Left ventricle myocardium inferior (tissue), 1 donor: Measurements from ENCODE around the gene RNU1-2. TPM values are rescaled to one million over a fixed set of nuclear protein-coding genes. Genes with fewer than 3 reads are reported as not detected.
A peak's percentile ranks its signal among the peaks of the same experiment; 100 is the strongest.
"Not testable (repeated sequence)": the region's sequence is repeated elsewhere in the genome, so short reads cannot be mapped to it uniquely, and the experiment has no call there.

Experiments
- DNase-seq: peaks from one replicate; pipeline ENCODE4 v3.0.0-alpha.2; 2020
- H3K27ac ChIP-seq: fragments of 200-600 bp; replicated peaks from 2 replicates; pipeline ENCODE4 v1.8.0; 2021
- H3K27me3 ChIP-seq: fragments of 200-600 bp; 2 replicates; pipeline ENCODE4 v1.8.0; 2021; ENCODE audit warnings: low read depth
- H3K36me3 ChIP-seq: fragments of 200-600 bp; 2 replicates; pipeline ENCODE4 v1.8.0; 2021
- H3K4me1 ChIP-seq: fragments of 200-600 bp; 2 replicates; pipeline ENCODE4 v1.8.0; 2021
- H3K4me3 ChIP-seq: fragments of 200-600 bp; 2 replicates; pipeline ENCODE4 v1.8.0; 2021; ENCODE audit warnings: mild to moderate bottlenecking, moderate library complexity
- H3K9me3 ChIP-seq: fragments of 200-600 bp; replicated peaks from 2 replicates; pipeline ENCODE4 v1.8.0; 2021
- intact Hi-C: fragments of 100-400 bp; cut with micrococcal nuclease; formaldehyde crosslinking; loops from one replicate; pipeline ENCODE4 v1.11.0; 2022
- total RNA-seq: library from RNA; stranded (reverse); fragmentation: NEBNext Ultra II Directional; extraction: Animal tissue kit (Norgen Biotek cat#: 25700); gene quantifications from one replicate; pipeline ENCODE4 v1.2.1, GENCODE V29; 2021
- TF ChIP-seq, protein P1 (sequence below): fragments of 200-600 bp; IDR thresholded peaks from 2 replicates; pipeline ENCODE4 v1.8.0; 2021; ENCODE audit warnings: antibody characterized with exemption, mild to moderate bottlenecking, borderline replicate concordance
- donor health status: DM: no; HTN: yes; CAD: no; lungs with severe emphysema.

Gene RNU1-2
- total RNA-seq, 1 donor from 2014 or later, result 6,072 TPM

DNA sequence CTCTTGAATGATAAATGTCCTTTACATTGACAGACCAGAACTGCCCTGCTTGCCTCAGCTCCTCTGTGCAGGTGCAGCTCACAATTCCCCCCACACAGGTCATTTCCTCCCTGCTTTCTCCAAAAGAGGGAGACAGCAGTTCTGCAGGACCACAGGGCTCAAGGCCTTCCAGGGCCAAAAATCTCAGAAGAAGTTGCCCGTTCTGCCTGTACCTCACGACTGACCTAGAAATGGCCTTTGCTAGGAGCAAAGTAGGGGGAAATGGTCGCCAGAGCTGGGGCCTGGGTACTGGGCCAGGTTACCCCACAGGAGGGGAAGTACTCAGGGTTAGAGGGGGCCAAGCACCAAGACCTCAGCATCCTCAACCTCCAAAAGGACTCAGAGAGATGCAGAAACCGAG lies 11.1 kb downstream of the RNU1-2 start:
- H3K9me3 ChIP-seq, result peaks cover 16% of the 10 kb centered on the region
- TF ChIP-seq, protein P1, sequence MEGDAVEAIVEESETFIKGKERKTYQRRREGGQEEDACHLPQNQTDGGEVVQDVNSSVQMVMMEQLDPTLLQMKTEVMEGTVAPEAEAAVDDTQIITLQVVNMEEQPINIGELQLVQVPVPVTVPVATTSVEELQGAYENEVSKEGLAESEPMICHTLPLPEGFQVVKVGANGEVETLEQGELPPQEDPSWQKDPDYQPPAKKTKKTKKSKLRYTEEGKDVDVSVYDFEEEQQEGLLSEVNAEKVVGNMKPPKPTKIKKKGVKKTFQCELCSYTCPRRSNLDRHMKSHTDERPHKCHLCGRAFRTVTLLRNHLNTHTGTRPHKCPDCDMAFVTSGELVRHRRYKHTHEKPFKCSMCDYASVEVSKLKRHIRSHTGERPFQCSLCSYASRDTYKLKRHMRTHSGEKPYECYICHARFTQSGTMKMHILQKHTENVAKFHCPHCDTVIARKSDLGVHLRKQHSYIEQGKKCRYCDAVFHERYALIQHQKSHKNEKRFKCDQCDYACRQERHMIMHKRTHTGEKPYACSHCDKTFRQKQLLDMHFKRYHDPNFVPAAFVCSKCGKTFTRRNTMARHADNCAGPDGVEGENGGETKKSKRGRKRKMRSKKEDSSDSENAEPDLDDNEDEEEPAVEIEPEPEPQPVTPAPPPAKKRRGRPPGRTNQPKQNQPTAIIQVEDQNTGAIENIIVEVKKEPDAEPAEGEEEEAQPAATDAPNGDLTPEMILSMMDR, result no peak
- H3K4me3 ChIP-seq, result no peak overlapping the region
- H3K27ac ChIP-seq, result no peak overlapping the region
- no peaks in the 10 kb centered on the region for H3K36me3 ChIP-seq
- no peaks in the 10 kb centered on the region for H3K27me3 ChIP-seq
- intact Hi-C loops, result no loop called here
- peaks cover 13% of the 10 kb centered on the region for H3K4me1 ChIP-seq
- no peak for DNase-seq

DNA sequence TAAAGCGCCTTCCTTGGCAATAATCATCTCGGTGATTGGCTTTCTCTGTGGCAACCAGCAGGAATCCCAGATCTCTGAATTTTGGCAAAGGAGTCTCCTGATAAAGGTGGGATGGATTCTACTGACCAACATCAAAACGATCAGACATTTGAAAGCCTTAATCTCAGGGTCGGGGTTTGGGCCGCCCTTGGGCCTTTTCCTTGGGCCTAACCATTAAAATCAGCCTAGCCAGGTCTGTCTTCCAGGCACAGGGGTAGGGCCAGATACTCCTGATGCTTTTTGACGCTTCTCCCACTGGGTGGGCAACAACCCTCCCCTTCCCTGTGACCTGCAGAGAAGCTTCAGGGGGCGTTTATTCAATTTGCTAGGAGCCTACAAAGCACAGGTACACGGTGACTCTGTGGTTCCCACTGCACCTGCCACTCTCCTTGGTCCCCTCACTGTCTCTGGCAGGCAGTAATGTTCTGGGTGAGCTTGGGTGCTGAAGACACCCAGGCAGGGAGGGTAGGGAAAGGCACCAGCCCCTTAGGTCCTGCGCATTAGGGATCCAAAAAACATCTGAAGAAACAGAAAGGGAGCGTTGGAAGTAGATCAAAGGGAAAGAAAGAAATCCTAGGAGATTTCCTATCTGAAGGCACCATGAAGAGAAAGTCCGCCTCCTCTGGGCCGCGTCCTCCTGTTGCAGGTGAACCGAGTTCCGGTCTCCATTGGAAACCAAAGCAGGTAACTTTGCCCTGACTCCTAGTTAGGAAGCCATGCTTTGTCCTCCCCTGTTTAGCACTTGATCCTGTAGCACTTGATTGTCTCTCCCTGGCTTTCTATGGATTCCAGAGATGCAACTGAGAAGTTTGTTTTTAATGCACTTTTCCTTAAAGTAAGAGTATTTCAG lies 12.3 kb downstream of the RNU1-2 start:
- no peaks in the 10 kb centered on the region for H3K27me3 ChIP-seq
- H3K9me3 ChIP-seq, result peaks cover 16% of the 10 kb centered on the region
- H3K36me3 ChIP-seq, result no peaks in the 10 kb centered on the region
- intact Hi-C loops, result no loop called here
- H3K4me1 ChIP-seq, result peaks cover 13% of the 10 kb centered on the region
- H3K27ac ChIP-seq, result no peak overlapping the region
- TF ChIP-seq, protein P1, result no peak
- H3K4me3 ChIP-seq, result no peak overlapping the region
- no peak for DNase-seq

DNA sequence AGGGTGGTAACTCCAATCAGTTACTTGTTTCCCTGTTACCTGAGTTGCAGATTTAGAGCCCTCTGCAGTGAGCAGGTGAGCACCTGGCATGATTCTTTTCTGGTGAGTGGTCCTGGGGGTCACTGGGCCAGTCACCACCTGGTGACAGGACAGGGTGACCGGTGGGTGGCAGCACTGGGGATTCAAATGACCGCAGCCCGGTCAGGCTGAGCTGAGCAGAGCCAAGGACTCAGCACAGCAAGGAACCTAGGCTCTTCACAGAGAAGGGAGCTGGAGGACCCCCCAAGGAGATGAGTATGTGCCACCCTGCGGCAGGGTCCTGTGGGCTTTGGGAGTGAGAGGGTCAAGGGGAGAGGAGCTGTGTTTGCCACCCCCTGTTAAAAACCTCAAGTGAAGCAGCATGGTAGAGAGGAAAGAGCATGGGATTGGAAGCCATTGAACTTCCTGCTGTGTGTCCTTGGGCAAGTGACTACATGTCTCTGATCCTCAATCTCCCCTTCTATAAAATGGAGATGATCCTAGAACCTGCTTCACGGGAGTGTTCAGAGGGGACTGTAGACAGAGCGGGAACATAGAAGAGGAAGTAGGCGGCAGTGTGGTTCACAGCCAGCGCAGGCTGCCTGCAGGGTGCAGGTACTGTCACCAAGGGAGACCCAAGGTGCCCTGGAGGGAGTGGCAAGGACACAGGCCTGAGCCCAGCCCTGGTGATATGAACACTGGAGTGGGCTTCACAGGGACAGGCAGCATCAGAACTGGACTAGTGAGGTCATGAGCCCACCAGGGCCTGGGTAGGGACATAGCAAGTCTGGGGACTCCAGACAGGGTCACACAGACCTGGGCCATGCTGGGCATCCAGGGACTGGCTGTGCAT lies 16.3 kb downstream of the RNU1-2 start:
- intact Hi-C loops, H3K4me3 ChIP-seq, H3K27me3 ChIP-seq, DNase-seq, H3K27ac ChIP-seq, H3K36me3 ChIP-seq, H3K9me3 ChIP-seq: not testable (repeated sequence)
- H3K4me1 ChIP-seq, result peaks cover 18% of the 10 kb centered on the region

DNA sequence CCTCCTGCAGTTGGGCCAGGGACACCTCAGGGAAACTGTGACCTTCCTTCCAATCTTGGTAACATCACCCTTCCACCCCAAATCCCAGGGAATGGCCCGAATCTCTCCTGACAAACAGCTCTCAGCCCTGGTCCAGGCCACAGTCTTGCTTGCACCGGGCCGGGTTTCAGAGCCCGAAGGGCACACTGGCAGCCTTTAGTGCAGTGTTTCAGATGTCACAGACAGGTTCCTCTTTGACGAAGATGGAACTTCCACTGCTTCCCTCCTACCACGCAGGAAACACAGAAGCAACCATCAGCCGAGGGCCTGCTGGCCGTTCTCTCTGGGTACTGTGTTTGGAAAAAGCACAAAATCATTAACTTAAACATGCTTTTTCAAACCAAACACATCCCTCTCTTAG lies 17.0 kb downstream of the RNU1-2 start:
- peak; percentile 15 for DNase-seq
- H3K4me3 ChIP-seq, intact Hi-C loops, H3K36me3 ChIP-seq, H3K27me3 ChIP-seq, H3K9me3 ChIP-seq, H3K27ac ChIP-seq: not testable (repeated sequence)
- H3K4me1 ChIP-seq, result peaks cover 18% of the 10 kb centered on the region

DNA sequence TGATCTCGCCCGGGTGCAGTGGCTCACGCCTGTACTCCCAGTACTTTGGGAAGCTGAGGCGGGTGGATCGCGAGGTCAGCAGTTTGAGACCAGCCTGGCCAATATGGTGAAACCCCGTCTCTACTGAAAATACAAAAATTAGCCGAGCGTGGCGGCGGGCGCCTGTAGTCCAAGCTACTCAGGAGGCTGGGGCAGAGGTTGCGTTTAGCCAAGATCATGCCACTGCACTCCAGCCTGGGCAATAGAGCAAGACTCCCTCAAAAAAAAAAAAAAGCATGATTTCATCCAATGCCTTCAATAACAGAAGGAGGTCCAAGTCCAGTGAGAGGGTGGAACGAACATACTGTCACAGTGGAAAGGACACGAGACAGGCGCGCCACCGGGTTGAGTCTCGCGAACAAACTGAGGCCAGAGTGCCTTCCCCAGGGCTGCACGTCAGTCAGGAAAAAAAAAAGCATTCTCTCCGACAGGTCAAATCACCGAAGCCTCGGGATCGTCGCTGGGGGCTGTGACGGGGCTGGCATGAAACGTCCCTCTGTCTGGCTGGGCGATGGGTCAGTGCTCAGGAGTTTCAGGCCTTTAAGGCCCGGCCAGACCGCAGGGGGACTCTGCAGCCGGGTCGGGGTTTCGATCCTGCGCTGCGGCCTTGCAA lies 17.5 kb downstream of the RNU1-2 start:
- TF ChIP-seq, protein P1, result no peak
- peak overlapping the region; percentile 93 for H3K4me3 ChIP-seq
- DNase-seq, result peak; percentile 19
- peak overlapping the region; percentile 90 for H3K27ac ChIP-seq
- H3K27me3 ChIP-seq, result no peaks in the 10 kb centered on the region
- no peaks in the 10 kb centered on the region for H3K36me3 ChIP-seq
- H3K4me1 ChIP-seq, result peaks cover 18% of the 10 kb centered on the region
- intact Hi-C loops, result no loop called here
- H3K9me3 ChIP-seq, result no peaks in the 10 kb centered on the region
